ENCODE results near the gene PRPSAP1. TPM values are rescaled to one million over a fixed set of nuclear protein-coding genes. Genes with fewer than 3 reads are reported as not detected.

PRPSAP1 gene
- total RNA-seq, 1 donor from 2014 or later: 48.8 TPM

DNA sequence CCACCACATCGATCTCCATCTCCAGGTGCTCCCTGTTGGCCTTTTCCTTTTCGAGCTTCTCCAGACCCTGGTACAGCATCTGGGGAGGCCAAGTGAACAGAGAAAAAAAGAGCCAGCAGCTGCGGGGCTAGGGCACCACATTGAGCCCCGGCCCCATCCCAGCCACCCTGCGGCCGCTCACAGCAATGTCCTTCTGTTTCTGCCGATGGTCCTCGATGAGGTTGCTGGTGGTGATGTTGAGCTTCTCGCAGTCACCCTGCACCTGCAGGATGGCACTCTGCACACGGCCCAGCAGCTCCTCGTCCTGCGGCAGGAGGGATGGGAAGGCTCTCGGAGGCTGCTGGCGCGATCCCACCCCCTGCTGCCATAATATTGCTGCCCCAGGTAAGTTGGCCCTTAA, 73.1 kb downstream of the PRPSAP1 start:
- intact Hi-C loops (cut with micrococcal nuclease): no loop called here

DNA sequence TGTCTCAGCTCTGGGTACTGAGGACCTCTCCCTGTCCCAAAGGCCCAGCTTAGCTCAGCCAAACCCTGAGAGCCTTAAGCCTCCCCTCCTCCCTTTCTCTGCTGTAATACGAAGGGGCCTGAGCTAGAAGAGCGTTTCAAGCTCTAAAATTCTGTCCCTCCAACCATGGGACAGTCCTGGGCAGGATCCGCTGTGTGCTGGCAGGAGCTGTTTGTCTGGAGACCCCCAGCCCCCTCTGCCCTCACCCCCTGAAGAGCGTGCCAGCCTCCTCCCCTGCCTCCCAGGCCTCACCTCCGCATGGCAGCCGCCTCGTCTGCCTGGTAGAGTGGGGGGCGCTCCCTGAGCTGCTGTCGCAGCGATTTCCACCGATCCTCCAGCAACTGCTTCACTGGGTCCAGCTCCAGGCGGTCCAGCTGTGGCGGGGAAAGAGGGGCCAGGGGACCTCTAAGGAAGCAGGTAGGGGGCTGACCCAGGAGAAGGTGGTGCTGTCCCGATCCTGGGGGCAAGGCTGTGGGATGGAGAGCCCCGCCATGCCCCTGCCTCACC, 73.9 kb downstream of the PRPSAP1 start:
- intact Hi-C loops (cut with micrococcal nuclease): loop anchor here (1.0 kb wide), 4 partner anchors 98 to 266 kb away; partner anchors contain the start of gene EXOC7

DNA sequence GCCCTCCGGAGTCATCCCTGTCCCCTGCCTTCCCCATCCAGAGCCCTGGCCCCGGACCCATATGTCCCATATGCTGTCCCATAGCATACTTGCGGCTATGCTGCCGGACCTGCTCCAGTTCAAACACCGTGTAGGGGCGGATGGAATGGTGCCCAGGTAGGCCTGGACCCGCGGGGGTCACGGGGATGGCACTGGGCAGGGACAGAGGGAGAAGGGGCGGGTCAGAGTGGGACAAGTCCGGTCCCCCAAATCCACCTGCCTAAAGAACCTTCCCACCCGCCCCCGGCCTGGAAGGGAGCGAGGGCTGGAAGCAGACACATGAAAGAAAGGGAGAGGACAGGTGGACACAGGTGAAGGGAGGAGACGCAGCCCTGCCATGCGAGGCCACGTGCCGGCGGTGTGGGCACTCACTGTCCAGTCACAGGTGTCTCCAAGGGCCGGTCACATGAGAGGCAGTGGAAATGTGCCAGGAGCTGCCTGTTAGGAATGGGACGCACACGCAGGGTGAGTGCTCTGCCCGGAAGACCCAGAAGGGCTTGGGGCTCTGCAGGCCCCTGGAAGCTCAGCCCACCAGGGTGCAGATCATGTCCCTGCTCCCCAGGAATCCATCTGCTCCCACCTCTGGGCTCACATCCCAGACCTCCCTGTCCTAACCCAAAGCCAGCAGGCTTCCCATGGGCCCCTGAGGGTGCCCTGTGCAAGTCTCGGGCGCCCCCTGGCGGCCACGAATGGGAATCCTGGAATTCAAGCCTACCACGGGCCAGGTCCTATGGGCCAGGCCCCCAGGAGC, 74.6 kb downstream of the PRPSAP1 start:
- intact Hi-C loops (cut with micrococcal nuclease): loop anchor here (1.0 kb wide), 4 partner anchors 97 to 265 kb away; partner anchors contain the start of gene EXOC7

DNA sequence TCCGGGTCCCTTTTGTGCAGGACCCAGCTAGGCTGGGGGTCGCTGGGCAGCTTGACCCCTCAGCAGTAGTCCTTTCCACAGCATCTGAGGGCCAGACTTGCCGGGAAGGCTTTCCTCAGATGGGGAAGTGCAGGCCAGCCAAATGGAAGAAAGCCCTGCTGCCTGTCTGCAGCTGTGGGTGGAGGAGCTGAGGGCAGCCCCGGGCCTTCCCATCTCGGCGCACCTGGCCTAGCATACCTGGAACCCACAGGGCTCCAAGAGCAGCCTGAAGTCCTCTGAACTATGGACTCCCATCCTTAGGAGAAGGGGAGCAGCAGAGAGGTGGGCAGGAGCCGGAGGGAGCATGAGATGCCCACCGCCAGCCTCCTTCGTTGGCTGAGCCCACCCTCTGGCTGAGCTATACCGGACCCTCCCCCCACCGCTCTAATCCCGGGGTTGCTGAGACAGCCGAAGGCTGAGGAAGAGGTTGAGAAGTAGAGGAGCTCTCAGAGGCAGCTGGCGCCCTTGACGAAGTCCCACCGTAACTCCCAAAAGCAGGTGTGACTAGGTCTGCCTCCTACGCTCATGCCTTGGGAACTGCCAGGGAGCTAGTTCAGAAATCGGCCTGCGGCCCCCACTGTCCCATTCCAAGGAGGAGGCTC, 75.3 kb downstream of the PRPSAP1 start:
- intact Hi-C loops (cut with micrococcal nuclease): no loop called here

DNA sequence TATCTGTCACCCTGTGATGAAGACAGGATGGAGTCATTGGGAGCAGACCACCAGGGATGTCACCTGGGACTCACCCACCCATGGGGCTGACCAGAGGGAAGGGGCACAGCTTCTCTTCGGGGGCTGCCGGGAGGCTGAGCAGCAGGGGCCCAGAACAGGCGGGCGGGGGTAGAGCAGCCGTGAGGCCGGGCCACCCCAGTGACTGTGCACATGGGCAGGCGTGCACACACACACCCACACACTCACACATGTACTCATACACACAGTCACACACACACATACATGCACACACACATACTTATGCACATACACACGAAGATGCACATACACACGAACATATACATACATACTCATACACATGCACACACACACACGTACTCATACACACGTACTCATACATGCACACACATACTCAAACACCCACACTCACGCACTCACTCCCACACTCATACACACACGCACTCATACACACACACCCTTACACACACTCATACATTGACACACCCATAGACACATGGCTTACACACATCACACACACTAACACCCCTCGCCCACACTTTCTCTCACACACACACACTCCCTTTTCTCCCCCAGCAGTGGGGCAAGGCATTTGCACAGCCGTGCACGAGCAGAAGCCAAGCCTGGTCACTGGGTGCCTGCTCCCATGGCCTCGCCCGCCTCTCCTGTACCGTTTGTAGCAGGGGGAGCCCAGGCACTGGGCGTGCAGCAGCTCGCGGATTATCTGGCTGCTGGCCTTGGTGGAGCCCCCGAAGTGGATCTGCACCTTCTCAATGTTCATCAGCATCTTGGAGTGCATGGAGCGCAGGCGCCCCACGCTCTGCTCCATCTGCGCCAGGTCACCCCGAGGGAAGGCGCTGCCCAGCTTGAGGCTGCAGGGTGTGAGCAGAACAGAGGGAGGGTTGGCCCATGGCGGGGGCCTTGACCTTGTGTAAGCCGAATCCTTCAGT, 76.1 kb downstream of the PRPSAP1 start:
- intact Hi-C loops (cut with micrococcal nuclease): no loop called here

DNA sequence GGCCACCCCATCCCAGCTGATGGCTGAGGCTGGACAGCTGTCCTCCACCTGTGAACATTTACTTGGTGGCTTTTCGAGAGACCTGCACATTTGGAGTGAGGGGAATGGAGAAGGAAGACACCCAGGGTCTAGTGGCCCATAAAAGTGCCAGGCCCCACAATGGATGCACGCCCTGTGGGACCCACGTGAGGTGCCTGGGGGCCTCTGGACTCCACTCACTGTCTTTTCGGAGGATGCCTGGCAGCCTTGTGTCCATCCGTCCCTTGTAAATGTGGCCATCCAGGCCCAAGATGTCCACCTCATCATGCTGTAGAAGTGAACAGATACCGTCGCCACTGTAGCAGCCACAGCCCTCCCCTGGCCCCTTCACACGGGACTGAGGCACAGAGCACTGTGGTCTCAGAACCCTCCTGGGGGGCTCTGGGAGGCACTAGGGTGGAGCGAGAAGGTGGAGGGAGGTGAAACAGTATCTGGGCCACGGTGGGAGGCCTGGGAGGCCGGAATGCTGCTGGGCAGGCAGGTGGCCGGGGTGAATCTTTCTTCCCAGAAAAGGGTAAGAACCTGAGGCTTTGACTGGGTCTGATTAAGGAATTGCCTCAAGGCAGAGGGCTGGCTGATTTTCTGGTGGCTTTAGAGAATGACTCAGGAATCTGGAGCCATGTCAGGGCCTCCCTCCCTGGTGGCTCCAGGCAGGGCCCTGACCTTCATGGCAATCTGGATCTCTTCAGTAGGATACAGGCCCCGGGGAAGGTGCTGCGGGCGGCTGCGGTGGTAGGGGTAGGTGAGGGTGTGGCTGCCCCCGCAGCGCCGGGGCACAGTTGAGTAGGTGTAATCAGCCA, 77.0 kb downstream of the PRPSAP1 start:
- intact Hi-C loops (cut with micrococcal nuclease): no loop called here

DNA sequence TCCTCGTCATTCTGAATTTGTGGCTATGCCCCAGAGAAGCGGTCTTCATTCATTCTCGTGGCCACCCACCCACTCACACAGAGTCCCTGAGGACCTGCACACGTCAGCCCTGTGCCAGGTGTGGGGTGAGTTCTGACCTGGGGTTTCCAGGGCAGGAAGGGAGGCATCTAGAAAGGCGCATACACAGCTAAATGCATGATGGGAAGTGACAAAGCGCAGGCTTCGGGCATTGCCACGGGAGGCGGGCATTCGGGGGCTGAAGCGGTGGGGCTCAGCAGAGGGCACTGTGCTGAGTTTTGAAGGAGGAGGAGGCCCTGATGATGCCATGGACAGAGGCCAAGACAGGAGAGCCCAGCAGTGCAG, 77.7 kb downstream of the PRPSAP1 start:
- intact Hi-C loops (cut with micrococcal nuclease): no loop called here

DNA sequence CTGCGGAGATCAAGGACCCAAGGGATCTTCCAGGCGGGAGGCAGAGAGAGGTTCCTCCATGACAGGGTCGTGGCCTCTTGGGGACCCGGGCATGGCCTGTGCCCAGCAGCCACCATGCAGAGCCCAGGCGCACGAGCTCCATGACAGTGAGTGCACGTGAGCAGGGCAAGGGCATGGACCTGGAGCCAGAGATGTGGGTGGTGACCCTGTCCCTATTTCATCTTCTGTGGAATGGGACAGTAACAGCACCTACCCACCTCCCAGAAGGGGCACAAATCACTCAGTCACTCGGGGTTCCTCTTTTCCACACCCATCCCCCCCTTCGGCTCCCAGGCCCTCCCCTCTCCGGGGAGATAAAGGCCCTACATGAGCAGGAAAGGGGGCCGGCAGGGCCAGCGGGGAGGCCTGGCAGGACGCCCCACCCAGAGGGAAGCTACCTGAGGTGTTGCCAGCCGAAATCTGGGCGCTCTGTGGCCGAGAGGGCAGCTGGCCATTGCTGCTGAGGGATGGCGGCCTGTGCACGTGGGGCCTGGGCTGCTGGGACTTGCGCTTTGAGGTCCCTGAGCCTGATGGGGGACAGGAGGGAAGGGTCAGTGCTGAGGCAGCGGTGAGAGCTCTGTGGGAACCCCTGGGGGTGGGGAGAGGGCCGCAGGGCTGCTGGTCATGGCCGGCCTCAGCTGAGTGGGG, 78.2 kb downstream of the PRPSAP1 start:
- intact Hi-C loops (cut with micrococcal nuclease): no loop called here

DNA sequence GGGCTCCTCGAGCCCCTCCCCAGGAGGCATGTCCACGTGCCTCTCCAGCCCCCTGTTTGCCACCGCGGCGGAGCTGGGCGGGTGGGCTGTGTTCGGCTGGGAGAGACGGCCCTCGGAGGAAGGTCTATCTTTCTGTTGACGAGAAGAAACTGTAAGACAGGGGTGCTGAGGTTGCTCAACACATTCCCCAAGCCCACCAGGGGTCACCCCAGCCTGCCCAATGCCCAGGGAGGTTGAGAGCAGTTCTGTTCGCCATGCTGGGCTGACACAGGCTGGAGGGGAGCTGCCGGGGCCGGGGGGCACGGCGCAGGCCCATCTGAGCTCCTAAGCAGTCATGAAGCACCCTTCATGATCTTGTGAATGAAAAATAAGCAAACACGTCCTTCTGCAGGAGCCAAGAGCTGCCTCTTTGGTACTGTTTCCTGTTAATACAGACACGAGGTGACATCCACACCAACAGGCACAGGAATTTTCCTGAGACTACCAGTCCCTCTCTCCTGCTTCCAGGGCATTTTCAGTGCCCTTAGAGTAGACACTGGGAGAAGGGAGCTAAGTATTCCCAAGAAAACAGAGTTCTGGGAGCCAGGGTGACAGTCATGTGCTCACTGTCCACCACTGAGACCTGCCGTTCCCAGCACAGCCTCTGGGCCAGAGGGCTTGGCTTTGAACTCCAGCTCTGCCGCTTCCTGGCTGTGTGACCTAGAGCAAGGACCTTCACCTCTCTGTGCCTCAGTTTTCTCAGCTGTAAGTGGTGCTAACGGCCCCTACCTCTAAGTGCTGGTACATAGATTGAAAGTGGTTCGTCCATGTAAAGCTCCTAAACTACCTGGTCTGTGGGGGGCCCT, 79.4 kb downstream of the PRPSAP1 start:
- intact Hi-C loops (cut with micrococcal nuclease): loop anchor here (5.0 kb wide), 1 partner anchor 37 kb away; no protein-coding TSS in a partner anchor

DNA sequence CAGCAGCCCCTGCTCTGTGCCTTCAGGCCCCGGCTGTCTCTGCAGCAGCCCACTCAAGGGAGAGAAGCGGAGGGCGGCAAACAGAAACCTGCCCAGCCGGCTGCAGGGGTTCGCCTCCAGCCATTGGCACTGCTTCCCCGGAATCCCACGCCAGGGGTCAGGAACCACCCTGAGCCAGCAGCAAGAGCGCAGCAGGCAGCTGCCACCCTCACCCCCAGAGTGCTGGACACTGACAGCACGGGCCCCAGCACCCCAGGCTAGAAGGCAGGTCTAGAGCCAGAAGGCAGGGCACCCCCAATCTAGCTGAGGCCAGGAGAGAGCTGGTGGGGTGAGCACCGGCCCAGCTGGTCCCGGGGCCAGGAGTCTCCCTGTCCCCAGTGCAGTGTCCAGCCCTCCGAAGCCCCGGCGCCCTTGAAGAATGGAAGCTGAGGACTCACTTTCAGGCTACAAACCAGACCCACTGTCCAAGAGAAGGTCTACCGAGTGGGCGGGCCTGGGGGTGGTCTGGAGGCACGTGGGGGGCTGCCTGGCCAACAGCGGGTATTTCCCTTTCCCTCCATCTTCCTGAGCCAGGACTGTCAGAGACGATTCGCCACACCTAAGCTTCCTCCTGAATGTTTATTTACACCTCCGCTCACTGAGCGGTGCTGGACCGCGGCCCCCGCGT, 80.1 kb downstream of the PRPSAP1 start:
- intact Hi-C loops (cut with micrococcal nuclease): loop anchor here (5.0 kb wide), 1 partner anchor 36 kb away; no protein-coding TSS in a partner anchor

DNA sequence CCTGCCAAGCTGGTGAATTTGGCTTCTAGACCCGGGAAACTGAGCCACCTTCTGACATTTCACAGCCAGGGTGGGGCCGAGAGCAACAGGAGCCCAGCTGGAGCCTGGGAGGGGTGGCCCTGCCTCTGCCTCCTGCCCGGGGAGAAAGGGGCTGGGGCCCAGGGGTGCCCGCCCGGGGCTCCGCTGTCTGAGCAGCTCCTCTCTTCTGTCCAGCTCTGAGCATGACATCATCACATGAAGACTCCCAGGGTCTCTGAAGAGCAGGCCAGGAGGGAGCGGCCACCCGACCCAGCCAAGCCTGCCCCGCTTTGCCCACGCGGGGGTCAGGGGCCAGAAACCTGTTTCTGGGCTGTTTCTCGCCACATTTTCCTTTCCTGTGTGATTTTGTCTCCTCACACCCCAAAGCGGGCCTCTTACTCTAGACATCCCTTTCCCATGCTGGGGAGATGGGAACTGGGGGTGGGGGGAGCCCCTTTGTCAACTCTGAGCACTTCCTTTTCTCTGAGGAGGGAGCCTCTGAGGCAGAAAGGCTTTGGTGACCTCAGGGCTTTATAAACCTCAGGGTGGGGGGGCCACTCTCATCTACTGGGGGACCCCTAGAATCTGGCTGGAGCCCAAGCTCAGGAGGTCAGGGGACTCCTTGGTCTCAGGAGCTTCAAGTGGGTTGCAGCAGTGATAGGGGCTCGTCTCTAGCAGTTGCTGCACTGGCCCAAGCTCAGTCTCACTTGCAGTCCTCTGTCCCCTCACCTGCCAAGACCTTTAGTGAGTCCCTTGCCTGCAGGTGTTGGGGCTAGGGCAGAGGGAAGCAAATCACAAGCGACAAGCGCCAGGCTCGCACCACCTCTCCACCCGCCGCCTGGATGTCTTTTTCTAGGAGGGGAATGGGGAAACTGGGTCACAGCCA, 80.9 kb downstream of the PRPSAP1 start:
- intact Hi-C loops (cut with micrococcal nuclease): loop anchor here (5.0 kb wide), 1 partner anchor 35 kb away; no protein-coding TSS in a partner anchor

DNA sequence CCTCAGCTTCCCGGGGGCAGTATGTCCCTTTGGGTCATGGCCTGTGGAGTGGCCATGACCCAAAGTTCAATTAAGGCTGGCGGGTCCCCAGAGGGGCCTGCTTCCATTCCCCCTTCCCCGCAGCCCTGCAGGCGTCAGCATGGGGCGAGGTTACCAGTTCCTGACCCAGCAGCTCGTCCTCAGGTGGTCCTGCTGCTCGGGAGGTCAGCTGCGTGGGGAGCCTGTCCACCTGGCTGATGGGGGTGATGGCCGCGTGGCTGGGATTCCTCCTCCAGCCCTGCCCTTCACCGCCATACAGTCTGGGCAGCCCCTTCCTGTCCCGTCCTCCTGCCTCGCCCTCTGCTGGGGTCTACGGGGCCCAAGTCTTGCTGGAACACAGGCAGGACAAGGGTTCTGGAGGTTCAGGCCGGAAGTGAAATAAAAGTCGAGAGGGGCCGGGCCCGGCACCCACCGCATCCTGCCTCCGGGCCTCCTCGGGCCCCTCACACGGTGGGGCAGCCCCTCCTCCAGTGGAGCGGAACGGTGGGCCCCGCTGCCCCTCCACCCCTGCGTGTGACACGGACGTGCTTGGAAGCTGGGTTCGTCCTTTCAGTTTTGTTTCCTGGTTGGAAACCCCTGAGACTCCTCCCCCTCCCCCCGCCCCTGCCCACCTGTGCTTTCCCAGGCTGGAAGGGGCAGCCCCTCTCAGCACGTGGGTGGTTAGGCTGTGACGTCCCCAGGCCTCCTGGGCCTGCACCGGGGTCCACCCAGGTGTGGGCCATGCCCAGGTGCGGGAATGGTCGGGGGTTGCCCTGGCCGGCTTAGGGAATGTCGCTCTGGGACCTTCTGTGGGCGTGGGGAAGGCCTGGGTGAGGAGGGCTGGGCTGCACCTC, 81.8 kb downstream of the PRPSAP1 start:
- intact Hi-C loops (cut with micrococcal nuclease): loop anchor here (5.0 kb wide), 1 partner anchor 35 kb away; no protein-coding TSS in a partner anchor

DNA sequence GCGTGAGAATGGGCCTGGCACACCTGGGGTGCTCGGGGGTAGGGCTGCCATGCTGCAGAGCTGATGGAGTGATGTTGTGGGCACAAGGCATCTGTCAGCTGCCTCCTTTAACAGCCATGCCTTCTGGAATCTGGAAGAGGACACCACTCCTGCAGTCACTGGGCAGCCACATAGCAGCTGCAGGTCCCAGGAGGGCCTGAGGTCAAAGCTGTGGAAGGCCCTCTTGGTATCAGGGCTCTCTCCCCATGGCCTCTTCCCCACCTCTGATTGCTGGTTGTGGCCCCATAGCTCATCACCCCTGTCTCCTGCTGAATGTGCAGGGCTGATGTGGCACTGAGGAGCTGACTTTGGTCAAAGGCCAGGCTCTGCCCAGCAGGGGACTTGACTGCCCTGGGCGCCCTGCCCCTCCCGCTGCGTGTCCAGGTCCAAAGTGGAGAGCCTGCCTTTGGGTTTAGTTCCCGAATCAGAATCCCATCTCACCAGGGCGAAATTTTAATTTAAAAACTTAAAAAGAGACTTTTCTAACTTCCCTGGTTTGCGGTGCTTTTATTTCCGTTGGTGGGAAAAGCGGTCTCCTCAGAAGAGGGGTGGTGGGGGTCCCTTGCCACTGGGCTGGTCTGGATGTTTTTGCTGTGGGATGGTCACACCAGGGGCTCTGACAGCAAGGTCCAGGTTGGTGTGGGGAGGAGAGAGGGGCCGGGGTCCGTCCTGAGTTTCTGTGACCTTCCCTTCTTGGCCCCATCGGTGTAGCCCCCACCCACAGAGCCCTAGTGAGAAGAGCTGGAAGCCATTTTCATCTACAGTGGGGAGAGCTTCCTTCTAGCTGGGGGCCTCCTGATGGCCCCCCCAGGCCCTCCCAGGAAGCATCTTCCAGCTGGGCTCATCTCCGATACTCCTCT, 82.7 kb downstream of the PRPSAP1 start:
- intact Hi-C loops (cut with micrococcal nuclease): loop anchor here (5.0 kb wide), 1 partner anchor 34 kb away; no protein-coding TSS in a partner anchor

DNA sequence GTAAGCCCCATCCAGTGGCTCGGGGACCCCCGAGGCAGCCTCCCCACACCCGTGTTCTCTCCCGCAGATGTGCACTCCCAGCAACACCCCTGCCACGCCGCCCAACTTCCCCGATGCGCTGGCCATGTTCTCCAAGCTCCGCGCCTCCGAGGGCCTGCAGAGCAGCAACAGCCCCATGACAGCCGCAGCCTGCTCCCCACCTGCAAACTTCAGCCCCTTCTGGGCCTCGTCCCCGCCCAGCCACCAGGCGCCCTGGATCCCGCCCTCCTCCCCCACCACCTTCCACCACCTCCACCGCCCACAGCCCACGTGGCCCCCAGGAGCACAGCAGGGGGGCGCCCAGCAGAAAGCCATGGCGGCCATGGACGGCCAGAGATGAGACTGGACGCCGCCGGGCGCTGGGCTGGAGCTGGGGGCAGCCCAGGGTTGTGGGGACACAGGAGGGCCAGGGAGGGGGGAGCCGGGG, 83.6 kb downstream of the PRPSAP1 start:
- intact Hi-C loops (cut with micrococcal nuclease): loop anchor here (5.0 kb wide), 1 partner anchor 33 kb away; no protein-coding TSS in a partner anchor

Measured in T-helper 1 cell treated with Interleukin-12 subunit alpha and Interleukin-12 subunit beta and Interleukin-4 antibody, amounts not matched to agents 30 ng/mL and 1 ng/mL, for 36 hours (primary cell).